WTC11 (cell line): Measurements from ENCODE around the gene RPTOR. TPM values are rescaled to one million over a fixed set of nuclear protein-coding genes. Genes with fewer than 3 reads are reported as not detected.

ENCODE experiments used
- ATAC-seq: fragments of 200-7000 bp; cut with Tn5 transposase; 2 replicates; pipeline ENCODE4 v1.10.0; 2021; ENCODE audit warnings: mild to moderate bottlenecking, moderate library complexity
- CTCF ChIA-PET: fragments of 300-600 bp; sonication (Branson Sonifier 250); formaldehyde crosslinking; loops from one replicate; lab custom pipeline; 2021; ENCODE audit warnings: antibody characterized with exemption; lab: Charles Lee
- POLR2A ChIA-PET: fragments of 350-600 bp; sonication (Branson Sonifier 250); formaldehyde crosslinking; loops from one replicate; lab custom pipeline; 2021; ENCODE audit warnings: antibody characterized with exemption; lab: Charles Lee
- DNase-seq: peaks from one replicate; pipeline ENCODE4 v3.0.0; 2021; ENCODE audit warnings: low spot score
- H3K27ac Mint-ChIP-seq: 2 replicates; pipeline ENCODE4 v1.8.0; 2021; ENCODE audit warnings: mixed read lengths
- H3K27me3 Mint-ChIP-seq: 2 replicates; pipeline ENCODE4 v1.8.0; 2021; ENCODE audit warnings: low read depth, mild to moderate bottlenecking, moderate library complexity, mixed read lengths
- H3K36me3 Mint-ChIP-seq: 2 replicates; pipeline ENCODE4 v1.8.0; 2021; ENCODE audit warnings: mixed read lengths
- H3K4me1 Mint-ChIP-seq: 2 replicates; pipeline ENCODE4 v1.8.0; 2022; ENCODE audit warnings: mixed read lengths
- H3K4me3 Mint-ChIP-seq: 2 replicates; pipeline ENCODE4 v1.8.0; 2021; ENCODE audit warnings: mild to moderate bottlenecking, moderate library complexity, mixed read lengths
- H3K9me3 Mint-ChIP-seq: 2 replicates; pipeline ENCODE4 v1.8.0; 2021; ENCODE audit warnings: mixed read lengths
- AR ChIP-seq: fragments of 250-450 bp; sonication (Bioruptor Pico); IDR thresholded peaks from 2 replicates; pipeline ENCODE4 v1.9.0; 2021; ENCODE audit warnings: mild to moderate bottlenecking
- CREM ChIP-seq: sonication (generic); formaldehyde crosslinking; IDR thresholded peaks from 2 replicates; pipeline ENCODE4 v1.8.1; 2022; ENCODE audit warnings: mild to moderate bottlenecking, missing genetic modification reagents, moderate library complexity
- ETV6 ChIP-seq: sonication (generic); formaldehyde crosslinking; IDR thresholded peaks from 2 replicates; pipeline ENCODE4 v1.8.1; 2022; ENCODE audit warnings: mild to moderate bottlenecking, missing genetic modification reagents
- FOXP1 ChIP-seq: sonication (generic); formaldehyde crosslinking; IDR thresholded peaks from 2 replicates; pipeline ENCODE4 v1.8.0; 2022; ENCODE audit warnings: missing genetic modification reagents, mild to moderate bottlenecking, moderate library complexity, borderline replicate concordance
- IRF2 ChIP-seq: sonication (generic); formaldehyde crosslinking; IDR thresholded peaks from 2 replicates; pipeline ENCODE4 v1.8.0; 2022; ENCODE audit warnings: low read depth, missing genetic modification reagents, borderline replicate concordance
- JAZF1 ChIP-seq: fragments of 250-450 bp; sonication (Bioruptor Pico); IDR thresholded peaks from 2 replicates; pipeline ENCODE4 v1.9.0; 2021; ENCODE audit warnings: moderate library complexity, mild to moderate bottlenecking, inconsistent platforms
- JUN ChIP-seq: sonication (generic); formaldehyde crosslinking; IDR thresholded peaks from 2 replicates; pipeline ENCODE4 v1.8.0; 2023; ENCODE audit warnings: mild to moderate bottlenecking, missing genetic modification reagents
- MAX ChIP-seq: sonication (generic); formaldehyde crosslinking; IDR thresholded peaks from 2 replicates; pipeline ENCODE4 v1.8.0; 2022; ENCODE audit warnings: mild to moderate bottlenecking, missing genetic modification reagents
- MLX ChIP-seq: sonication (generic); formaldehyde crosslinking; IDR thresholded peaks from 2 replicates; pipeline ENCODE4 v1.8.1; 2023; ENCODE audit warnings: mild to moderate bottlenecking, missing genetic modification reagents, moderate library complexity
- MXD4 ChIP-seq: fragments of 250-450 bp; sonication (Bioruptor Pico); IDR thresholded peaks from 2 replicates; pipeline ENCODE4 v1.8.0; 2021; ENCODE audit warnings: mild to moderate bottlenecking, moderate library complexity, borderline replicate concordance
- NFATC4 ChIP-seq: fragments of 250-450 bp; sonication (Bioruptor Pico); IDR thresholded peaks from 2 replicates; pipeline ENCODE4 v1.9.0; 2021; ENCODE audit warnings: mild to moderate bottlenecking
- NFYB ChIP-seq: sonication (generic); formaldehyde crosslinking; conservative IDR thresholded peaks from 2 replicates; pipeline ENCODE4 v1.8.0; 2022; ENCODE audit warnings: low read depth, missing genetic modification reagents
- STAT6 ChIP-seq: sonication (generic); formaldehyde crosslinking; conservative IDR thresholded peaks from 2 replicates; pipeline ENCODE4 v1.8.1; 2023; ENCODE audit warnings: mild to moderate bottlenecking, low read depth, missing genetic modification reagents, moderate library complexity
- TP53 ChIP-seq: sonication (generic); formaldehyde crosslinking; IDR thresholded peaks from 2 replicates; pipeline ENCODE4 v1.8.1; 2023; ENCODE audit warnings: mild to moderate bottlenecking, missing genetic modification reagents
- ZBTB21 ChIP-seq: sonication (generic); formaldehyde crosslinking; IDR thresholded peaks from 2 replicates; pipeline ENCODE4 v1.8.1; 2023; ENCODE audit warnings: mild to moderate bottlenecking, missing genetic modification reagents, borderline replicate concordance
- ZBTB43 ChIP-seq: sonication (generic); formaldehyde crosslinking; IDR thresholded peaks from 2 replicates; pipeline ENCODE4 v1.8.1; 2023; ENCODE audit warnings: mild to moderate bottlenecking, missing genetic modification reagents
- ZNF121 ChIP-seq: sonication (generic); formaldehyde crosslinking; IDR thresholded peaks from 2 replicates; pipeline ENCODE4 v1.8.0; 2023; ENCODE audit warnings: missing genetic modification reagents
- ZNF219 ChIP-seq: sonication (generic); formaldehyde crosslinking; IDR thresholded peaks from 2 replicates; pipeline ENCODE4 v1.8.0; 2023; ENCODE audit warnings: missing genetic modification reagents, mild to moderate bottlenecking, borderline replicate concordance
- ZNF396 ChIP-seq: fragments of 250-450 bp; sonication (Bioruptor Pico); IDR thresholded peaks from 2 replicates; pipeline ENCODE4 v1.8.0; 2021; ENCODE audit warnings: mild to moderate bottlenecking, moderate library complexity, borderline replicate concordance
- ZNF425 ChIP-seq: fragments of 250-450 bp; sonication (Bioruptor Pico); conservative IDR thresholded peaks from 2 replicates; pipeline ENCODE4 v1.9.0; 2021; ENCODE audit warnings: mild to moderate bottlenecking
- ZNF512 ChIP-seq: sonication (generic); formaldehyde crosslinking; IDR thresholded peaks from 2 replicates; pipeline ENCODE4 v1.8.1; 2022; ENCODE audit warnings: missing genetic modification reagents, borderline replicate concordance
- total RNA-seq: library from RNA; stranded (reverse); gene quantifications from 3 replicates; pipeline ENCODE4 v1.2.3, GENCODE V29; 2021

The RPTOR gene
- total RNA-seq, 1 experiment from 2014 or later, result 41.0 TPM

- DNase-seq, result no peak
- CTCF ChIA-PET, result no interaction called here
- no peak overlapping the region for H3K27ac Mint-ChIP-seq
- TF ChIP-seq FOXP1 (CRISPR knock-in tag) (no peak), MAX (CRISPR knock-in tag) (no peak), TP53 (no peak)
- TF ChIP-seq, all 79 proteins: peak for 0
- ATAC-seq, result no peak
- Mint-ChIP-seq H3K9me3 (no peaks in the 10 kb centered on the region), H3K36me3 (no peaks in the 10 kb centered on the region), H3K27me3 (no peaks in the 10 kb centered on the region), H3K4me1 (peaks cover 9% of the 10 kb centered on the region), H3K4me3 (no peak overlapping the region)
- POLR2A ChIA-PET, result no interaction called here
Measured at GRCh38 chr17:80768389-80768788, 223.8 kb downstream of the RPTOR start.

- no peak for ATAC-seq
- CTCF ChIA-PET, result no interaction called here
- no peak overlapping the region for H3K4me3 Mint-ChIP-seq
Measured at GRCh38 chr17:80768936-80769335, 224.3 kb downstream of the RPTOR start.

GRCh38 chr17:80769516-80769915 is 224.9 kb downstream of the RPTOR start:
- ATAC-seq (no peak), DNase-seq (no peak)
- Mint-ChIP-seq H3K27ac (no peak overlapping the region), H3K4me3 (no peak overlapping the region), H3K4me1 (peaks cover 9% of the 10 kb centered on the region), H3K36me3 (no peaks in the 10 kb centered on the region), H3K9me3 (no peaks in the 10 kb centered on the region), H3K27me3 (no peaks in the 10 kb centered on the region)
- ChIA-PET CTCF (no interaction called here), POLR2A (no interaction called here)
- no peak for TF ChIP-seq ZNF512
- no peak for TF ChIP-seq IRF2 (CRISPR knock-in tag)
- TF ChIP-seq ZBTB21 (CRISPR knock-in tag), result no peak
- TF ChIP-seq JUN (CRISPR knock-in tag), result no peak
- TF ChIP-seq ETV6 (CRISPR knock-in tag), result no peak
- TF ChIP-seq ZNF219 (CRISPR knock-in tag), result no peak
- no peak for TF ChIP-seq FOXP1 (CRISPR knock-in tag)
- no peak for TF ChIP-seq STAT6 (CRISPR knock-in tag)
- no peak for TF ChIP-seq ZBTB43 (CRISPR knock-in tag)
- TF ChIP-seq JAZF1, result no peak
- no peak for TF ChIP-seq ZNF396
- TF ChIP-seq AR (CRISPR knock-in tag), result no peak
- no peak for TF ChIP-seq MXD4
- TF ChIP-seq NFYB (CRISPR knock-in tag), result no peak
- TF ChIP-seq ZNF425 (CRISPR knock-in tag), result no peak
- TF ChIP-seq NFATC4 (CRISPR knock-in tag), result no peak
- TF ChIP-seq ZNF121, result no peak

More at GRCh38 chr17:80768936-80769335, 224.3 kb downstream of the RPTOR start:
- no peaks in the 10 kb centered on the region for H3K9me3 Mint-ChIP-seq
- TF ChIP-seq MLX (no peak), CREM (CRISPR knock-in tag) (no peak)
- TF ChIP-seq, all 79 proteins: peak for 0
- H3K27ac Mint-ChIP-seq, result no peak overlapping the region
- H3K27me3 Mint-ChIP-seq, result no peaks in the 10 kb centered on the region
- peaks cover 9% of the 10 kb centered on the region for H3K4me1 Mint-ChIP-seq
- POLR2A ChIA-PET, result no interaction called here
- H3K36me3 Mint-ChIP-seq, result no peaks in the 10 kb centered on the region
- DNase-seq, result no peak
